ENCODE results near the gene ZNF784. TPM values are rescaled to one million over a fixed set of nuclear protein-coding genes. Genes with fewer than 3 reads are reported as not detected.

ZNF784 gene
- total and polyA plus RNA-seq, 5 experiments from 2014 or later, result 0.64 to 9.2 (median 1.4) TPM

DNA sequence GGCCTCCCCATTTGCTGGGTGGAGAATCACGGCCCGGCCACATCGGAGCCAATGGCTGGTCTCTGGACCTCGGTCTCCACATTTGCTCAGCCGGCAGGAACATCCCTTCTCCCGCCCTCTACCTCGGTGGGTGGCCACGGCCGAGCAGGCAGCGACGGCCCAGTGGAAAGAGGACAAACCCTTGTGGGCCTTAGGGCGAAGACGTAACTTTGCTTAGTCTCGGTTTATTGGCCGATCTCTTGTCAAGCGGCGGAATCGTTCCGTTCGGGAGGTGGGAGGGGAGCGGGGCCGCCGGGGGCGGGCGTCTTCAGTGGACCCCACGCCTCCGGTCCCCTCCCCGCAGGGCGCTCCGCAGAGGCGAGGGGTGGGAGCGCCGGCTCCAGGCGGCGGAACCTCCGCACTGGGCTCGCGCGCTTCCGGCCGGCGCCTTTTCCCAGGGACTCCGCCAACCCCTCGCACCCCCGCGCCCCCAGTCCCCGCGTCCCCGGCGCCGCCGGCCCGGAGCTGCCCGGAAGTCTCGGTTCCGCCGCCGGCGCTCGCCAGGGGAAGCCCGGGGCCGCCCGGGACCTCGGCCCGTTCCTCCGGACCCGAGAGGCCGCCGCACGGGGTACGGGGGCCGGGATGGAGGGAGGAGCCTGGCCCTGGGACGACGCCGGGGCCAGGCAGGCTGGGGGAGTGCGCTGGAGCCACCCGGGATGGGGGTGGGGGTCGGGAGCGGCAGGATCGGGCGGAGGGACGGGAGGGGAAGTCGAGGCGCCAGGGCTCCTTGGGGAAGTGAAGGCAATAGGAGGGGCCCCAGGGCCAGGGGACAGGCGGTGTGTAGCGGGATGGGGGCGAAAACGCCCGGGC, 16.4 kb upstream of the ZNF784 start, which contains the start of gene ZNF580:
Gene ZNF580, plus strand, starts transcription at position 426 of the 849 bp plus-strand sequence. CDS start 1,507 bp downstream, outside the sequence.
- peak; percentile 19 for ATAC-seq
- H3K27ac Mint-ChIP-seq, result peak within 1 kb of the TSS; percentile 91 to 99 (median 95)
- no peaks in the 10 kb centered on the region for H3K27me3 Mint-ChIP-seq
- DNase-seq, result peak in 8 of 10 donors; percentile 42 to 78 (median 54)
- peak within 1 kb of the TSS; percentile 84 to 98 (median 94) for H3K4me3 Mint-ChIP-seq
- no peaks in the 10 kb centered on the region for H3K9me3 Mint-ChIP-seq
- peaks cover 0 to 20% (median 4%) of the 10 kb centered on the region in 3 donors for H3K36me3 Mint-ChIP-seq
- H3K4me1 Mint-ChIP-seq, result peaks cover 45 to 79% (median 74%) of the 10 kb centered on the region in 4 donors
- POLR2A ChIA-PET, result interaction anchor here (1.0 to 7.3 kb wide), 6 partner anchors 8 to 42 kb away, joined by 4 to 76 read pairs (median 6); partner anchors contain the start of genes FIZ1, U2AF2, ZNF524 and ZNF784

DNA sequence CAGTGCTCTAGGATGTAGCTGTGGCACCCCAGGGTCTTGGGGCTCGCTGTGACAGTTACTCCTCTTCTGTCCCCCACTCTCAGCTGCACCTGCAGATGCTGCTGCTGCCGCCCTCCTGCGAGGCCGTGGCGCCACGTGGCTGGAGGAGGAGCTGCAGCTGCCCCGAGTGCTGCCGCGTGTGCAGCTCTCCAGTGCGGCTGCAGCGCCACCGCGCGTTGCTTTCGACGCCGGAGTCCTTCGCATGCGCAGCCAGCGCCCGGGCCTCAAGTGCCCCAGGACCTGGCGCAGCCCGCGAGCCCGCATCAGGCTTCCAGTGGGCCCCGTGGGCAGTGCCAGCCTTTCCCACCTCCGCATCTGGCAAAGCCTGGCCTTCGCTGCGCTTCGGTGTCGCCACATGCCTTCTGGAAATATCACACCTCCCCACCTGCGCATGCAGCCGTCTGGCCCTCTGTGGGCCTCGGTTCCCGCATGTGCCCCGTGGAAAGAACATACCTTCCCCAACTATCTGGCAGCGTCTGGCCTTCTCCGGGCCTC, 15.7 kb upstream of the ZNF784 start:
- Mint-ChIP-seq H3K4me1 (peaks cover 50 to 79% (median 76%) of the 10 kb centered on the region in 4 donors), H3K27ac (peak overlapping the region; percentile 84 to 94 (median 92)), H3K4me3 (peak overlapping the region; percentile 66 to 91 (median 77)), H3K9me3 (no peaks in the 10 kb centered on the region), H3K36me3 (peaks cover under 1 to 16% (median 4%) of the 10 kb centered on the region in 3 donors), H3K27me3 (no peaks in the 10 kb centered on the region)
- POLR2A ChIA-PET, result interaction anchor here (0.6 to 7.3 kb wide), 6 partner anchors 9 to 1264 kb away, joined by 3 to 76 read pairs (median 6); partner anchors contain the start of genes FIZ1, ZNF524, ZNF784 and ZNF865
- DNase-seq (peak; percentile 63 to 83 (median 76)), ATAC-seq (peak; percentile 37 to 53)

DNA sequence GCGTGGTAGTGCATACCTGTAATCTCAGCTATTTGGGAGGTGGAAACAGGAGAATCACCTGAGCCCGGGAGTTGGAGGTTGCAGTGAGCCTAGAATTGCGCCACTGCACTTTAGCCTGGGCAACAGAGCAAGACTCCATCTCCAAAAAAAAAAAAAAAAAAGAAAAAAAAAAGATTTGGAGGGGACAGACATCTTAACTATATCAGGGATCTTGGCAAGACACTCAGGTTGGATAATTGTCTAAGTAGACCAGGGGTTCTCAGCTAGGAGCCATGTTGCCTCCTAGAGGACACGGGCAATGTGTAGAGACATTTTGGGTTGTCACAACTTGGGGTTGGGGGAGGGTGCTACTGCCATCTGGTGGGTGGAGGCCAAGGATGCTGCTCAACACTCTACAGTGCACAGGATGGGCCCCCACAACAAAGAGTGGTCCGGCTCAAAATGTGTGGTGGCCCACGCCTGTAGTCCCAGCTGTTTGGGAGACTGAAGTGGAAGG, 14.5 kb upstream of the ZNF784 start:
- ATAC-seq, result peak in 1 of 2 donors; percentile 30

DNA sequence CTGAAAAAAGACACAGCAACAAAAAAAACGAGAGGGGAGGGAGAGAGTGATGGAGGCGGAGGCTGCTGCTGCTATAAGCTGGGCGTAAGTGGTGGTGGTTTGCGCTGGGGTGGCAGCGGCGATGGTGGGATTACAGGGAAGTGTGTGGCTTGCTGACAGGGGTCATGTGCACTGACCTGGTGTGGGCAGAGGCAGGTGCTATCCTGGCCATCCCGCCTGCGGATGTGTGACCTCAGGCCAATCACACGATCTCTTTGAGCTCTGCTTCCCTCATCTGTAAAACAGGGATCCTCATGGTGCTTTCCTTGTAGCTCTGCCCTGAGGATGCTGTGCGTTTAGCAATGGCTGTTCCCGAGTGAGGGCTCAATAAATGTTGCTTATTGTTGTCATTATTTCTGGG, 13.2 kb upstream of the ZNF784 start:
- H3K4me3 Mint-ChIP-seq, result peak overlapping the region in 9 of 10 donors; percentile 29 to 100 (median 100)
- ATAC-seq (no peak), DNase-seq (no peak)
- peak overlapping the region; percentile 24 to 100 (median 89) for H3K27ac Mint-ChIP-seq
- H3K27me3 Mint-ChIP-seq, result no peaks in the 10 kb centered on the region
- peaks cover 4 to 20% (median 7%) of the 10 kb centered on the region in 3 donors for H3K36me3 Mint-ChIP-seq
- POLR2A ChIA-PET, result interaction anchor here (0.9 to 9.3 kb wide), 9 partner anchors 9 to 176 kb away, joined by 3 to 148 read pairs (median 8); partner anchors contain the start of genes CCDC106, FIZ1, ISOC2 and NAT14
- H3K9me3 Mint-ChIP-seq, result no peaks in the 10 kb centered on the region
- peaks cover 43 to 74% (median 68%) of the 10 kb centered on the region in 4 donors for H3K4me1 Mint-ChIP-seq

More for the DNA sequence above, 14.5 kb upstream of the ZNF784 start:
- H3K4me1 Mint-ChIP-seq, result peaks cover 49 to 78% (median 73%) of the 10 kb centered on the region in 4 donors
- H3K9me3 Mint-ChIP-seq, result no peaks in the 10 kb centered on the region
- H3K36me3 Mint-ChIP-seq, result peaks cover 4 to 20% (median 7%) of the 10 kb centered on the region in 3 donors
- H3K27ac Mint-ChIP-seq, result peak overlapping the region; percentile 55 to 94 (median 90)
- H3K27me3 Mint-ChIP-seq, result no peaks in the 10 kb centered on the region
- DNase-seq, result peak in 8 of 10 donors; percentile 47 to 77 (median 58)
- POLR2A ChIA-PET, result interaction anchor here (1.1 to 9.3 kb wide), 6 partner anchors 7 to 162 kb away, joined by 3 to 148 read pairs (median 36); partner anchors contain the start of genes CCDC106, FIZ1, U2AF2 and ZNF524
- peak overlapping the region in 8 of 10 donors; percentile 16 to 89 (median 56) for H3K4me3 Mint-ChIP-seq

DNA sequence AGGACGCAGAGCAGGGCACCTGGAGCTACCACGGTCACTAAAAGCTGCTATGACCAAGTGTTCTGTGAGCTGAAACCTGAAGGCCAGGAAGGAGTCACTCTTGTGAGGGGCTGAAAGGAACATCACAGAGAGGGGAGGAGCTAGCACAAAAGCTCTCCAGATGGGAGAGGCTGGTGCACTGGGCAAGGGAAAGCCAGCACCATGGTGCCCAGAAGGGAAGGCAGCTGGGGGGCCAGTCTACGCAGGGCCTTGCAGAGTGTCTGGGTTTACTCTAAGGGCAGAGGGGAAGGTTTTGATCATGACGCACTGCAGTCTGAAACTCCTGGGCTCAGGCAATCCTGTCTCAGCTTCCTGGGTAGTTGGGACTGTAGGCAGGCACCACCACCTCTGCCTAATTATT, 12.4 kb upstream of the ZNF784 start:
- POLR2A ChIA-PET, result interaction anchor here (0.6 to 9.3 kb wide), 8 partner anchors 9 to 161 kb away, joined by 3 to 148 read pairs (median 34); partner anchors contain the start of genes CCDC106, FIZ1, NAT14 and U2AF2
- DNase-seq (no peak), ATAC-seq (no peak)
- peak overlapping the region; percentile 97 to 100 (median 100) for H3K4me3 Mint-ChIP-seq
- H3K27ac Mint-ChIP-seq, result peak overlapping the region; percentile 99 to 100 (median 100)
- H3K4me1 Mint-ChIP-seq, result peaks cover 45 to 76% (median 71%) of the 10 kb centered on the region in 4 donors
- no peaks in the 10 kb centered on the region for H3K27me3 Mint-ChIP-seq
- H3K36me3 Mint-ChIP-seq, result peaks cover 4 to 20% (median 7%) of the 10 kb centered on the region in 3 donors
- H3K9me3 Mint-ChIP-seq, result no peaks in the 10 kb centered on the region

DNA sequence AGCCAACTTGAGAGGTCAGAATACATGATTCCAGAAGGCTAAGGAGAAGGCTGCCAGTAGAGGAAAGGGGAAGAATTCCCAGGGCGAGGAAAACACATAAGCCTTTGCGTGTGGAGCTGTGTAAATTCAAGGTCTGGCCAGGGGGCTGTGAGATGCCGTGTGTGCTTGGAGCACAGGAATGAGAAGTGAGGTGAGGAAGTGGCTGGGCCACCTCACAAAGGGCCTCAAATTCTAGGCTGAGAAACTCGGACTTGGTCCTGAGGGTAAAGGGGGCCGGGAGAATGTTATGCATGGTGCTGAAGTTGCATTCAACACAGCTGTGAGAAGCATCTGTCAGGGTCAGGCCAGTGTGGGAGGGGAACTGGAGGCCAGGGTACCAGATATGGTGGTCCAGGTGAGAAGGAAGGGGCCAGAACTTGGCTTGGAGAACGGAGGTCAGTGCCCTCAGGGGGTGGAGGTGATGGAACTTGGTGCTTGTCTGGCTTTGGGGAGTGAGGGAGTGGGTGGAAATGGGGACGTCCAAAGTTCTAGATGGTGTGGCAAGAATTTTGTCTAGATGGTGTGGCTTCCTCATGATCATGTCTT, 11.6 kb upstream of the ZNF784 start:
- H3K27me3 Mint-ChIP-seq, result no peaks in the 10 kb centered on the region
- H3K4me1 Mint-ChIP-seq, result peaks cover 44 to 74% (median 70%) of the 10 kb centered on the region in 4 donors
- DNase-seq (no peak), ATAC-seq (no peak)
- H3K9me3 Mint-ChIP-seq, result no peaks in the 10 kb centered on the region
- H3K27ac Mint-ChIP-seq, result peak overlapping the region; percentile 99 to 100 (median 100)
- POLR2A ChIA-PET, result interaction anchor here (0.6 to 9.3 kb wide), 11 partner anchors 10 to 377 kb away, joined by 3 to 148 read pairs (median 8); partner anchors contain the start of genes CCDC106, FIZ1, NAT14 and PPP6R1
- H3K36me3 Mint-ChIP-seq, result peaks cover 4 to 20% (median 7%) of the 10 kb centered on the region in 3 donors
- H3K4me3 Mint-ChIP-seq, result peak overlapping the region; percentile 97 to 100 (median 100)

DNA sequence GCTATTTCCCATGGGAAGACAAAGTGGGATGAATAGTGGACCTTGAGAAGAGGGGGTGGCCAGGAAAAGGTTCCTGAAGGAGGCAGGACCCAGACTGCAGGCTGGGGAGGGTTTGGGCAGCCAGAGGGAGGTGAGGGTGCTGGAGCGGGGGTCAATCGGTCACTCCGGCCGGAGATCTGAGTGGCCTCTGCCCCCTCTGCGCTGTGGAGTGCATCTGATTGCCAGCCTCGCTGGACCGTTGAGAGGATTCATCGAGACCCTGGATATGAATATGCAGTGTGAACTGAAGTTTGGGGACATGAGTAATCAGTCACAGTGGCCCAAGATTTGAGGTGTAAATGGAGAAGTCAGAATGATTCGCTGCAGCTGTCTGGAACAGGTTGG, 11.0 kb upstream of the ZNF784 start:
- Mint-ChIP-seq H3K9me3 (no peaks in the 10 kb centered on the region), H3K36me3 (peaks cover 4 to 20% (median 7%) of the 10 kb centered on the region in 3 donors), H3K4me3 (peak overlapping the region; percentile 97 to 100 (median 100)), H3K27me3 (no peaks in the 10 kb centered on the region), H3K27ac (peak overlapping the region; percentile 99 to 100 (median 100)), H3K4me1 (peaks cover 44 to 72% (median 67%) of the 10 kb centered on the region in 4 donors)
- DNase-seq, result no peak
- ATAC-seq, result no peak
- POLR2A ChIA-PET, result interaction anchor here (0.6 to 9.3 kb wide), 11 partner anchors 11 to 376 kb away, joined by 3 to 148 read pairs (median 12); partner anchors contain the start of genes CCDC106, FIZ1, PPP6R1 and U2AF2

DNA sequence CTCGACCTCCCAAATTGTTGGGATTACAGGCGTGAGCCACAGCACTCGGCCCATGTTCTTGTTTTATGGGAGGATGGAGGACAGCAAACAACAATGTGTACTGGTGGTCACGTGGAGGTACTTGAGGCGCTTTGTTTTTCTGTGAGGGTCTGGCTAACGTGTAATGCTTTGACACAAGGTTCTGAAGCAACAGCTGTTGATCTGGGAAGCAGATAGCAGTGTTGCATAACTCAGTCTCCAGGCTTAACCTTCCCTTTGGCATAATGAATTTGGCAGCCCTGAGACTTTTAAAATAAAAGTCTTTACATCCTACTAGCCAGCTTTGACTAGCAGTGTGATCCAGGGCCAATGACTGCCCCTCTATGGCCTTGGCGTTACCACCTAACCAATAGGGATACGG, 9.5 kb upstream of the ZNF784 start:
- Mint-ChIP-seq H3K27ac (peak overlapping the region in 4 of 10 donors; percentile 72 to 100 (median 100)), H3K4me3 (peak overlapping the region in 4 of 10 donors; percentile 67 to 97 (median 76)), H3K27me3 (no peaks in the 10 kb centered on the region), H3K4me1 (peaks cover 40 to 61% (median 55%) of the 10 kb centered on the region in 4 donors), H3K36me3 (peaks cover 4 to 20% (median 5%) of the 10 kb centered on the region in 3 donors), H3K9me3 (no peaks in the 10 kb centered on the region)
- DNase-seq, result no peak
- no peak for ATAC-seq
- POLR2A ChIA-PET, result interaction anchor here (0.7 to 9.3 kb wide), 12 partner anchors 9 to 543 kb away, joined by 3 to 148 read pairs (median 12); partner anchors contain the start of genes CCDC106, FIZ1, U2AF2 and UBE2S

DNA sequence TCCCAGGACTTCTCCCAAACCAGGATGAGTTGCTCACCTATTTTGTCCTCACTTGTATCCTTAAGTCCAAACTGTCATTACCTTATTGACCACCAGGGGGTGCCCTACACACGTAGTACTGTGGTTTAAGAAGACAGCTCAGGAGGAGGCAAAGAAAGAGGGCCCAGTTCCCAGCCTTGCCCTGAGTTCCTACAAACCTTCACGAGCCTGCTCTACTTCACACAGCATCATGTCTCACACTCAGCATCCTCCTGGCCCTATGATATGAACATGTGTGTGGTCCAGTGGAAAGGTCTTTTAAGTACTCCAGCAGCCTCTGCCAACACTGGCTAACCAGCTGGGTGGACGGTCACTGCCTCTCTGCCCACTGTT, 8.1 kb upstream of the ZNF784 start:
- Mint-ChIP-seq H3K27ac (peak overlapping the region; percentile 6 to 93 (median 87)), H3K27me3 (no peaks in the 10 kb centered on the region), H3K9me3 (no peaks in the 10 kb centered on the region), H3K36me3 (peaks cover 3 to 12% (median 4%) of the 10 kb centered on the region in 3 donors), H3K4me1 (peaks cover 34 to 52% (median 46%) of the 10 kb centered on the region in 4 donors), H3K4me3 (peak overlapping the region in 8 of 10 donors; percentile 7 to 83 (median 34))
- POLR2A ChIA-PET, result interaction anchor here (0.6 to 9.3 kb wide), 16 partner anchors 8 to 620 kb away, joined by 3 to 148 read pairs (median 5); partner anchors contain the start of genes CCDC106, FIZ1, U2AF2 and ZNF524
- DNase-seq (peak; percentile 66 to 97 (median 89)), ATAC-seq (peak; percentile 36 to 41)

DNA sequence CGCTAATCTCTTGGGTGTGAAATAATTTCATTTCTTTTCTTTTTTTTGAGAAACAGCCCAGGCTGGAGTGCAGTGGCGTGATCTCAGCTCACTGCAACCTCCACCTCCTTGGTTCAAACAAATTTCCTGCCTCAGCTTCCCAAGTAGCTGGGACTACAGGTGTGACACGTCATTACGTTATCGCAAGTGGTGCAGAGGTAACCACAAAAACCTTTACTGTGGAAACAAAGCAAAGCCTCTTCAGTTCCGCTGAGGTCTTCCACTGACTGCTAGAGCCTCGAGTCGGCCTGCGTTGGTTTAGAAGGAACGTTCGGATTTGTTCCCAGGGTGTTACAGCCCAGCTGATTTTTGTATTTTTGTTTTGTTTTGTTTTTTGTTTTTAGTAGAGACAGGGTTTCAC, 2.0 kb upstream of the ZNF784 start:
- H3K9me3 Mint-ChIP-seq, result peaks cover 0 to 2% (median 0%) of the 10 kb centered on the region in 9 donors
- ATAC-seq, result peak; percentile 70 to 74

DNA sequence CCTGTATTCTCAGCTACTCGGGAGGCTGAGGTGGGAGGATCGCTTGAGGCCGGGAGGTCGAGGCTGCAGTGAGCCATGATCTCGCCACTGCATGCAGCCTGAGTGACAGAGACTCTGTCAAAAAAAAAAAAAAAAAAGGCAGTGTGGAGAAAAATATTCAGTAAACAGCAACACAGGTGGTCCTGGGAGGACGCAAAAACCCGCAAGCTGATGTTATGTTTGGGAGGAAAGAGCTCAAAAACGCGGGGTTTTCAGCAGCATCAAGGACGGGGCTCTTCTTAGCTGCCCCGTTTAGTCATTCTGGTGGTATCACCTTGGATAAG, 599 bp upstream of the ZNF784 start:
- ATAC-seq (no peak), DNase-seq (no peak)
- peaks cover 0 to 2% (median 0%) of the 10 kb centered on the region in 9 donors for H3K9me3 Mint-ChIP-seq
- H3K36me3 Mint-ChIP-seq, result no peaks in the 10 kb centered on the region
- H3K27me3 Mint-ChIP-seq, result no peaks in the 10 kb centered on the region
- POLR2A ChIA-PET, result interaction anchor here (0.7 to 6.0 kb wide), 14 partner anchors 8 to 345 kb away, joined by 3 to 76 read pairs (median 9); partner anchors contain the start of genes FIZ1, HSPBP1, ISOC2 and U2AF2
- peak overlapping the region; percentile 81 to 99 (median 98) for H3K27ac Mint-ChIP-seq
- H3K4me1 Mint-ChIP-seq, result peaks cover 23 to 60% (median 50%) of the 10 kb centered on the region in 4 donors
- H3K4me3 Mint-ChIP-seq, result peak overlapping the region; percentile 85 to 97 (median 89)

More for the DNA sequence above, 2.0 kb upstream of the ZNF784 start:
- Mint-ChIP-seq H3K36me3 (no peaks in the 10 kb centered on the region), H3K27me3 (no peaks in the 10 kb centered on the region), H3K27ac (peak overlapping the region; percentile 70 to 97 (median 94)), H3K4me3 (peak overlapping the region; percentile 54 to 89 (median 82)), H3K4me1 (peaks cover 16 to 47% (median 38%) of the 10 kb centered on the region in 4 donors)
- POLR2A ChIA-PET, result interaction anchor here (0.9 to 6.0 kb wide), 8 partner anchors 11 to 151 kb away, joined by 3 to 76 read pairs (median 12); partner anchors contain the start of genes FIZ1, ZNF524, ZNF580 and ZNF628
- DNase-seq, result peak in 8 of 10 donors; percentile 65 to 87 (median 82)
